HG03565 (cell line): ENCODE data around the gene PLPP2.
"Not testable (repeated sequence)": the region's sequence is repeated elsewhere in the genome, so short reads cannot be mapped to it uniquely, and the experiment has no call there.

Source experiments
- ATAC-seq: cut with Tn5 transposase; IDR thresholded peaks from one replicate; pipeline ENCODE4 v1.9.1; 2021; ENCODE audit warnings: mild to moderate bottlenecking, moderate library complexity; ENCODE audit not compliant: unreplicated experiment

Gene PLPP2

DNA sequence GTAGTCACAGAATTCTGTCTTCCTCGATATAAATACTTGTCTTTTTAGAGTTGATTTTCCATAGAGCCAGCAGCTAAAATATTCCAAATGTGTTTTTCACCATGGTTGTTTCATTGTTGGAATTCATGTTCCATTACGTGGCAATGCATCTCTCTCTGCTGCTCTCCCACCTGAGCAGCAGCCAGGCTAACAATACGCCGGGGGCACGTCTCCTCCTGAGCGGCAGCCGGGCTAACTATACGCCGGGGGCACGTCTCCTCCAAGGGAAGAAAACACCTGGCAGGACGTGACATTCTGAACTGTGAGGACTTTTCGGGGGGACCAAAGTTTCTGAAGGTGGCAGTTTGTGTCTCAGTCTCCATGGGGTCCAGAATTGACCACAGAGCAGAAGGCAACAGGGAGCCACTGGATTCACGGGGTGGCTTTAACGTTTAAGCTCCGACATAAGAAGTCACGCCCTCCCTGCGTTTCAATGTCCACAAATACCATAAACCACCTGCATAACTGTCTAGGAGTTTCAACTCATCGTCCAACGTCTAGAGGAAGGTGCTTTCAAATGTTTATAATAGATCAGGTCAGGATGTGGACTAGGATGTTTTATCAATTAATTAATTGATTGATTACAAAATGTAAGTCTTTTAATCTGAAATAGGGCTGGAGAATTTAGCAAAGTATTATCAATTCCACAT, 15.1 kb downstream of the PLPP2 start:
- ATAC-seq, result no peak

DNA sequence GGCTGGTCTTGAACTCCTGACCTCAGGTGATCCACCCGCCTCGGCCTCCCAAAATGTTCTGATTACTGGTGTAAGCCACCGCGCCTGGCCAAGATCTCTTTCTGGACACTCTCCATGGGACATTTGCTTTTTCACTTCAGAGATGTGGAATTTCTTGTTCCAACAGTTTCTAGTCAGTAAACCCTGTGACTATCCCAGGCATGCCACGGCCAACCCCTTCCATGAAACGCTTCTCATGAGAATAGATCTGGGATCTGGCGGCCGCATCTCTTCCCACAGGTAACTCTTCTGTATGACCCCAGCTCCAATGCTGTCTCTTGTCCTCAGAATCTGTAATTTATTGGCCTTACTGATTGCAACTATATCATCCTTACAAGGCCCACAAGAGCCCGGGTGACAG, 16.2 kb downstream of the PLPP2 start:
- ATAC-seq, result no peak

DNA sequence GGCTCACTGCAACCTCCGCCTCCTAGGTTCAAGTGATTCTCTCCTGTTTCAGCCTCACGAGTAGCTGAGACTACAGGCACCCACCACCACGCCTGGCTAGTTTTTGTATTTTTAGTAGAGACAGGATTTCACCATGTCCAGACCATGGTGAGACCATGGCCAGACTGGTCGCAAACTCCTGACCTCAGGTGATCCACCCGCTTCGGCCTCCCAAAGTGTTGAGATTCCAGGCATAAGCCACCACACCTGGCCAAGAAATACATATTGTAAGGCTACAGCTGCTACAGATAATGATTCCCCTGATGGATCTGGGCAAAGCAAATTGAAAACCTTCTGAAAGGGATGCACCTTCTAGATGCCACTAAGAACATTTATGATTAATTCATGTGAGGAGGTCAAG, 17.8 kb downstream of the PLPP2 start:
- ATAC-seq, result no peak

DNA sequence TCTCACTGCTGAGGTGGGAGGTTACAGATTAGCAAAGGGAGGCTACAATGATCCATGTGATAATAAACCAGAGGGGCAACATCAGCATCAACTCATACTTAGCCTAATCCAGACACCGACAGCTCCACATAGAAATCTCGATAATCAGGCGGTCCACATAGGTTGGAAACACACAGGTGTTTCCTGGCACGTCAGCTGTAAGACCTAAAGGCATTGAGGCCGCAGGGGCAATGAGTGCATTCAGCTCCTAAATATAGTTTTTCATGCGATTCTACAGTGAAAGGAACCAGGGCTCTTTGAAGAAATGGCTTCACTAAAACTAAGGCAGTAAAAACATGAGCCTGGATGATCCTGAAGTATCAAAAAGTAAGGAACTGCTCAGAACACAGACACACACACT, 19.3 kb downstream of the PLPP2 start:
- no peak for ATAC-seq

DNA sequence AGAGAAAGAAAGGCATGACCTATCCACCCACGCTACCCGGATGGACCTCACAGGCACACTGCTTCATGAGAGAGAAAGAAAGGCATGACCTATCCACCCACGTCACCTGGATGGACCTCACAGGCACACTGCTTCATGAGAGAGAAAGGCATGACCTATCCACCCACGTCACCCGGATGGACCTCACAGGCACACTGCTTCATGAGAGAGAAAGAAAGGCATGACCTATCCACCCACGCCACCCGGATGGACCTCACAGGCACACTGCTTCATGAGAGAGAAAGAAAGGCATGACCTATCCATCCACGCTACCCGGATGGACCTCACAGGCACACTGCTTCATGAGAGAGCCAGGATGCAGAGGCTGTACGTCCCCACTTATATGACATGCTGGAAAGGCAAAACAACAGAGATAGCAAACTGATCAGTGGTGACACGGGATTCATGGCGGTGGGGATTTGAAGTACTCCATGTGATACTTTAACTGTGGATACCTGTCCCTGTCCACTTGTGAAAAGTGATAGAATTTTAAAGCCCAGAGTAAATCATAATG, 20.4 kb downstream of the PLPP2 start:
- not testable (repeated sequence) for ATAC-seq

DNA sequence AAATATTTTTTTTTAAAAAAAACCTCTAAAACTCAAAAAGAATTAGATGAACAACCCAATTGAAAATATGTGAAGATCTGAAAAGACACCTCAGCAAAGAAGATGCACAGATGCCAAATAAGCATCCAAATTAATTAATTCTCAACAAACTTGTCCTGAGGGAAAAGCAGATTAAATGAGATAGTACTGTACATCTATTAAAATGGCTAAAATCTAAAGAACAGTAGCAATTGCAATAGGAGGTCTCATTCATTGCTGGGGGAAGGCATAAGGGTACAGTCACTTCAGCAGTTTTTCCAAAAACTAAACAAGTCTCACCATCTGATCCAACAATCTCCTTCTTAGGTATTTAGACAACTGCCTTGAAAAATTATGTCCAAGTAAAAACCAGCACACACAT, 22.0 kb downstream of the PLPP2 start:
- no peak for ATAC-seq

DNA sequence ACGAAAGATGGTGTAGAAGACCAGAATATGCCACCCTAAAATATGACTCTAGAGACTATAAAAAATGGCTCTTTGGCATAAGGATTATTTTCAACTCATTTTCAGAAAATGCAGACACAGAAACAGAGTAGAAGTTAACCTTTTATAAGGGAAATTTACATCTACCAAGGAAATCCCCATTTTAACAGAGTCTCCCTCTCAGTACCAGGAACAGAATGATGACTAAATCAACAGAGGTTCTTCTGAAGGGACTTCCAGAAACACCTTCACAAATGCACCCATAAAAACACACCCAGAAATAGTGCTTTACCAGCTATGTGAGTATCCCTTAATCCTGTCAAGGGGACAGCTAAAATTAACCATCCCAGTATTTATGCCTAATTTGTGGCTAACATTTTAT, 29.1 kb downstream of the PLPP2 start:
- no peak for ATAC-seq

DNA sequence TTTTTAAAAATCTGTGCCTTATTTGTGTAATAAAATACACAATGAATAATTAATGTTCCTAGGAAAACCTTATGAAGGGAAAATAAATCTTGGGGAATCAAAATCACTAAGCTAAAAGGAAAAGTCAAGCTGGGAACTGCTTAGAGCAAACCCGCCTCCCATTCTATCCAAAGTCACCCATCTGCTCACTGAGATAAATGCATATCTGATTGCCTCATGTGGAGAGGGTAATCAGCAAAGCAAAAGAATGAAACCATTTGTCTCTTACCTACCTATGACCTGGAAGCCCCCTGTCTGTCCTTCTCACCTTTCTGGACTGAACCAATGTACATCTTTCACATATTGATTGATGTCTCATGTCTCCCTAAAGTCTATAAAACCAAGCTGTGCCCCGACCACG, 34.4 kb downstream of the PLPP2 start:
- not testable (repeated sequence) for ATAC-seq

DNA sequence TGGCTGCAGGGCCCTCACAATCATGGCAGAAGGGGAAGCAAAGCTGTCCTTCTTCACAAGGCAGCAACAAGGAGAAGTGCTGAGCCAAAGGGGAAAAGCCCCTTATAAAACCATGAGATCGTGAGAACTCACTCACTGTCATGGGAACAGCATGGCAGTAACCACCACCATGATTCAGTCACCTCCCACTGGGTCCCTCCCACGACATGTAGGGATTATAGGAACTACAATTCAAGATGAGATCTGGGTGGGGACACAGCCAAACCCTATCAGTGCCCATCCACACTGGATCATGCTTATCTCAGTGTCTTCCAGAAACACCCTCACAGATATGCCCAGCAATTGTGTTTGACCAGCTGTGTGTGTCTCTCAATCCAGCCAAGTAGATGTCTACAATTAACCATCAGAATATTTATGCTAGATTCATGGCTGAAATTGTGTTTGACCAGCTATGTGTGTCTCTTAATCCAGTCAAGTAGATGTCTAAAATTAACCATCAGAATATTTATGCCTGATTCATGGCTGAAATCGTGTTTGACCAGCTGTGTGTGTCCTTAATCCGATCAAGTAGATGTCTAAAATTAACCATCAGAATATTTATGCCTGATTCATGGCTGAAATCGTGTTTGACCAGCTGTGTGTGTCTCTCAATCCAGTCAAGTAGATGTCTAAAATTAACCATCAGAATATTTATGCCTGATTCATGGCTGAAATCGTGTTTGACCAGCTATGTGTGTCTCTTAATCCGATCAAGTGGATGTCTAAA, 38.6 kb downstream of the PLPP2 start:
- not testable (repeated sequence) for ATAC-seq

DNA sequence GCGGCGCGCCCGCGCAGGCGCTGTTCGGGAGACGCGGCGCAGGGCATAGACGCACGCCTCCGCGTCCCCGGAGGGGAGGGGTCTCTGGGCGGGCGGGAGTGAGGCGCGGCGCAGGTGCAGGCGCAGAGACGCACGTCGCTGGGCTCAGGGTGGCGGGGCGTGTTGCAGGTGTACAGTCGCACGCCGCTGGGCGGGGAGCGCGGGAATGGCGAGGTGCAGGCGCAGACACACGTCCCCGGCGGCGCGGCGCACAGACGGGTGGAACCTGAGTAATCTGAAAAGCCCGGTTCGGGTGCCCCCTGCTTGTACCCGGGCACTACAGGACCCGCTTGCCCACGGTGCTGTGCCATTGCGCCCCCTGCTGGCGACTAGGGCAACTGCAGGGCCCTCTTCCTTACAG, 44.7 kb downstream of the PLPP2 start:
- no peak for ATAC-seq

DNA sequence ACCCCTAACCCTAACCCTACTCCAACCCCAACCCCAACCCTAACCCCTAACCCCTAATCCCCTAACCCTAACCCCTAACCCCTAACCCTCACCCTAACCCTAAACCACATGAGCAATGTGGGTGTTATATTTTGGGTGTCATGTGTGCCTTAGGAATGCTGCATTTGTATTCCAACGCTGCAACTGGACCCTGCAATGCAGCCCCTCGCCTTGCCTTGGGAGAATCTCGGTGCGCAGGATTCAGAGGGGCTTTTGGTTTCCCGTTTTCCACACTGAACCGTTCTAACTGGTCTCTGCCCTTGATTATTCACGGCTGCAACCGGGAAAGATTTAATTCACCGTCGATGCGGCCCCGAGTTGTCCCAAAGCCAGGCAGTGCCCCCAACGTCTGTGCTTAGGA, 45.3 kb downstream of the PLPP2 start:
- ATAC-seq, result not testable (repeated sequence)

DNA sequence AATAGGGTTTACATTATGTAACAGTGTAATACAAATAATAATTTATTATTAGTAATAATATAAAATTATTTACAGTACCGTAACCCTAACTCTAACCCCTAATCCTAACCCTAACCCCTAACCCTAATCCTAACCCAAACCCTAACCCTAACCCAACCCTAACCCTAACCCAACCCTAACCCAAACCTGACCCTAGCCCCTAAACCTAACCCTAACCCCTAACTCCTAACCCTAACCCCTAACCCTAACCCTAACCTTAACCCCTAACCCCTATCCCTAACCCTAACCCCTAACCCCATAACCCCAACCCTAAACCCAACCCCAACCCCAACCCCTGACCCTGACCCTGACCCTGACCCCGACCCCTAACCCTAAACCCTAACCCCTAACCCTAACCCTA, 45.7 kb downstream of the PLPP2 start:
- ATAC-seq, result no peak
